Colonic mucosa (tissue), 4 donors: Measurements from ENCODE around the gene LILRA1. TPM values are rescaled to one million over a fixed set of nuclear protein-coding genes. Genes with fewer than 3 reads are reported as not detected.

Experiments used
- DNase-seq: peaks from one replicate; pipeline ENCODE4 v3.0.0-alpha.2; 2020
- H3K27ac ChIP-seq: fragments of 200-600 bp; one replicate; pipeline ENCODE4 v1.8.0; 2021
- H3K27me3 ChIP-seq: fragments of 200-600 bp; one replicate; pipeline ENCODE4 v1.8.0; 2021
- H3K36me3 ChIP-seq: fragments of 200-600 bp; one replicate; pipeline ENCODE4 v1.8.0; 2021
- H3K4me1 ChIP-seq: fragments of 200-600 bp; one replicate; pipeline ENCODE4 v1.8.0; 2021; ENCODE audit warnings: mild to moderate bottlenecking
- H3K4me3 ChIP-seq: fragments of 200-600 bp; one replicate; pipeline ENCODE4 v1.8.0; 2021
- H3K9ac ChIP-seq, 2 donors: one replicate each; pipeline ENCODE4 v1.7.0; 2013; ENCODE audit warnings: control low read depth in 2 of 2, low read depth in 2 of 2, low read length in 2 of 2
- H3K9me3 ChIP-seq: fragments of 200-600 bp; one replicate; pipeline ENCODE4 v1.8.0; 2021
- CTCF ChIP-seq: fragments of 200-600 bp; IDR thresholded peaks from one replicate; pipeline ENCODE4 v1.8.0; 2022; ENCODE audit warnings: antibody characterized with exemption, mild to moderate bottlenecking
- intact Hi-C: fragments of 100-400 bp; cut with DNase I; formaldehyde crosslinking; loops from one replicate; pipeline ENCODE4 v1.14.1; 2022
- total RNA-seq, 2 donors: library from RNA; stranded (reverse); fragmentation: NEBNext Ultra II Directional in 1 of 2; extraction: Animal tissue kit (Norgen Biotek cat#: 25700) in 1 of 2; gene quantifications; one replicate each; pipeline ENCODE4 v1.2.1, GENCODE V29; 2021
- donor health status: healthy.
- donor health status: DM: no; HTN: no; CAD: no.
- donor health status: DM: no; HTN: no; CAD: no.

LILRA1 gene
- total RNA-seq, 2 donors from 2014 or later = 0.15 to 0.50 TPM

GRCh38 chr19:54606230-54606629, 12.8 kb downstream of the LILRA1 start:
- intact Hi-C loops = no loop called here

GRCh38 chr19:54606891-54607784, 13.7 kb downstream of the LILRA1 start:
- no peak for TF ChIP-seq CTCF
- Histone ChIP-seq H3K36me3 (no peaks in the 10 kb centered on the region), H3K9me3 (no peaks in the 10 kb centered on the region), H3K4me3 (no peak overlapping the region), H3K9ac (no peak overlapping the region), H3K4me1 (no peaks in the 10 kb centered on the region), H3K27ac (no peak overlapping the region), H3K27me3 (no peaks in the 10 kb centered on the region)
- intact Hi-C loops = no loop called here
- no peak for DNase-seq

More at GRCh38 chr19:54606230-54606629, 12.8 kb downstream of the LILRA1 start:
- no peak overlapping the region for H3K27ac ChIP-seq
- no peaks in the 10 kb centered on the region for H3K9me3 ChIP-seq
- DNase-seq = no peak
- no peak overlapping the region for H3K4me3 ChIP-seq
- TF ChIP-seq CTCF = no peak
- no peak overlapping the region for H3K9ac ChIP-seq
- no peaks in the 10 kb centered on the region for H3K4me1 ChIP-seq
- H3K27me3 ChIP-seq = no peaks in the 10 kb centered on the region
- H3K36me3 ChIP-seq = no peaks in the 10 kb centered on the region

GRCh38 chr19:54607785-54608150, 14.3 kb downstream of the LILRA1 start:
- Histone ChIP-seq H3K4me1 (no peaks in the 10 kb centered on the region), H3K9ac (no peak overlapping the region), H3K36me3 (no peaks in the 10 kb centered on the region), H3K27me3 (no peaks in the 10 kb centered on the region), H3K9me3 (no peaks in the 10 kb centered on the region), H3K27ac (no peak overlapping the region), H3K4me3 (no peak overlapping the region)
- intact Hi-C loops = no loop called here
- DNase-seq = no peak
- TF ChIP-seq CTCF = no peak

- no peak for TF ChIP-seq CTCF
- H3K36me3 ChIP-seq = no peaks in the 10 kb centered on the region
- no peaks in the 10 kb centered on the region for H3K4me1 ChIP-seq
- H3K27me3 ChIP-seq = no peaks in the 10 kb centered on the region
- intact Hi-C loops = no loop called here
- H3K9me3 ChIP-seq = no peaks in the 10 kb centered on the region
- H3K4me3 ChIP-seq = no peak overlapping the region
- no peak for DNase-seq
- no peak overlapping the region for H3K9ac ChIP-seq
- H3K27ac ChIP-seq = no peak overlapping the region
Observed at GRCh38 chr19:54608205-54608604, 14.8 kb downstream of the LILRA1 start.

GRCh38 chr19:54608792-54609191, 15.4 kb downstream of the LILRA1 start:
- H3K36me3 ChIP-seq = no peaks in the 10 kb centered on the region
- no peaks in the 10 kb centered on the region for H3K4me1 ChIP-seq
- H3K27ac ChIP-seq = no peak overlapping the region
- H3K4me3 ChIP-seq = no peak overlapping the region
- no peak for TF ChIP-seq CTCF
- intact Hi-C loops = no loop called here
- H3K27me3 ChIP-seq = no peaks in the 10 kb centered on the region
- no peak for DNase-seq
- no peak overlapping the region for H3K9ac ChIP-seq
- no peaks in the 10 kb centered on the region for H3K9me3 ChIP-seq
